BJ (cell line): ENCODE data around the gene ITPK1. TPM values are rescaled to one million over a fixed set of nuclear protein-coding genes. Genes with fewer than 3 reads are reported as not detected.

ENCODE experiments used
- CTCF ChIA-PET: fragments of 350-600 bp; formaldehyde crosslinking; extraction: SDS; loops from one replicate; lab custom pipeline; 2021; ENCODE audit warnings: antibody characterized with exemption, inconsistent platforms; lab: Yijun Ruan, JAX
- POLR2A ChIA-PET: fragments of 300-600 bp; sonication (Branson Sonifier 250); formaldehyde crosslinking; extraction: SDS; loops from one replicate; lab custom pipeline; 2021; ENCODE audit warnings: antibody characterized with exemption; lab: Charles Lee
- DNase-seq: peaks from one replicate; pipeline ENCODE4 v3.0.0-alpha.2; 2011; ENCODE audit warnings: low read depth
- H3K27me3 ChIP-seq: 2 replicates; pipeline ENCODE4 v1.6.0; 2011; ENCODE audit warnings: low read length; ENCODE audit not compliant: control insufficient read depth, insufficient read depth
- H3K36me3 ChIP-seq: 2 replicates; pipeline ENCODE4 v1.5.1; 2011; ENCODE audit warnings: low read length; ENCODE audit not compliant: control insufficient read depth, insufficient read depth
- H3K4me3 ChIP-seq: 2 replicates; pipeline ENCODE4 v1.5.1; 2011; ENCODE audit warnings: low read depth, mild to moderate bottlenecking, control low read depth, low read length
- CTCF ChIP-seq: IDR thresholded peaks from 2 replicates; pipeline ENCODE4 v1.5.1; 2011; ENCODE audit warnings: low read depth, mild to moderate bottlenecking, control low read depth, inconsistent platforms, low read length, moderate library complexity; ENCODE audit not compliant: insufficient read depth
- polyA plus RNA-seq: library from polyadenylated mRNA; depleted of rRNA; stranded (reverse); fragments of >200 nt; gene quantifications from 2 replicates; pipeline ENCODE4 v1.2.3, GENCODE V29; 2011

Gene ITPK1
- polyA plus RNA-seq, 1 experiment, result 49.0 TPM

GRCh38 chr14:93023039-93023438 is 92.7 kb downstream of the ITPK1 start:
- Histone ChIP-seq H3K4me3 (no peak overlapping the region), H3K27me3 (no peaks in the 10 kb centered on the region), H3K36me3 (no peaks in the 10 kb centered on the region)
- TF ChIP-seq CTCF, result no peak
- ChIA-PET POLR2A (no interaction called here), CTCF (interaction anchor here (1.0 kb wide), 1 partner anchor 17 kb away, joined by 5 read pairs; no protein-coding TSS in a partner anchor)
- no peak for DNase-seq

GRCh38 chr14:93019970-93020369 is 95.8 kb downstream of the ITPK1 start:
- ChIA-PET POLR2A (no interaction called here), CTCF (interaction anchor here (1.2 kb wide), 1 partner anchor 10 kb away, joined by 4 read pairs; no protein-coding TSS in a partner anchor)
- DNase-seq, result no peak
- no peak for TF ChIP-seq CTCF
- H3K36me3 ChIP-seq, result no peaks in the 10 kb centered on the region; the same call in 1 of the 2 replicates
- H3K27me3 ChIP-seq, result no peaks in the 10 kb centered on the region
- no peak overlapping the region for H3K4me3 ChIP-seq

GRCh38 chr14:93019367-93019843 is 96.3 kb downstream of the ITPK1 start:
- Histone ChIP-seq H3K36me3 (no peaks in the 10 kb centered on the region; the same call in 1 of the 2 replicates), H3K27me3 (no peaks in the 10 kb centered on the region), H3K4me3 (no peak overlapping the region)
- TF ChIP-seq CTCF, result no peak
- ChIA-PET CTCF (no interaction called here), POLR2A (no interaction called here)
- no peak for DNase-seq

GRCh38 chr14:93018366-93018765 is 97.4 kb downstream of the ITPK1 start:
- Histone ChIP-seq H3K27me3 (no peaks in the 10 kb centered on the region), H3K36me3 (no peaks in the 10 kb centered on the region; the same call in 1 of the 2 replicates), H3K4me3 (no peak overlapping the region)
- POLR2A ChIA-PET, result no interaction called here
- TF ChIP-seq CTCF, result no peak
- CTCF ChIA-PET, result interaction anchor here (0.9 kb wide), 1 partner anchor 13 kb away, joined by 3 read pairs; no protein-coding TSS in a partner anchor
- no peak for DNase-seq

- POLR2A ChIA-PET, result no interaction called here
- Histone ChIP-seq H3K4me3 (no peak overlapping the region), H3K27me3 (no peaks in the 10 kb centered on the region), H3K36me3 (no peaks in the 10 kb centered on the region; the same call in 1 of the 2 replicates)
- CTCF ChIA-PET, result interaction anchor here (0.9 kb wide), 1 partner anchor 12 kb away, joined by 3 read pairs; no protein-coding TSS in a partner anchor
- DNase-seq, result no peak
- TF ChIP-seq CTCF, result no peak
These were observed 97.8 kb downstream of the ITPK1 start for GRCh38 chr14:93017898-93018297.
